NCI-H187 treated with DMSO at 0.1 percent for 48 hours (cell line): ENCODE data around the gene GATA6.
"Not testable (repeated sequence)": the region's sequence is repeated elsewhere in the genome, so short reads cannot be mapped to it uniquely, and the experiment has no call there.

Experiments used
- DNase-seq: peaks from one replicate; lab custom pipeline; 2025; lab: John Stamatoyannopoulos, UW

GATA6 gene

GRCh38 chr18:22204996-22205395 is 35.6 kb downstream of the GATA6 start:
- no peak for DNase-seq

- no peak for DNase-seq
Observed at GRCh38 chr18:22207021-22207758, 37.8 kb downstream of the GATA6 start.

DNA sequence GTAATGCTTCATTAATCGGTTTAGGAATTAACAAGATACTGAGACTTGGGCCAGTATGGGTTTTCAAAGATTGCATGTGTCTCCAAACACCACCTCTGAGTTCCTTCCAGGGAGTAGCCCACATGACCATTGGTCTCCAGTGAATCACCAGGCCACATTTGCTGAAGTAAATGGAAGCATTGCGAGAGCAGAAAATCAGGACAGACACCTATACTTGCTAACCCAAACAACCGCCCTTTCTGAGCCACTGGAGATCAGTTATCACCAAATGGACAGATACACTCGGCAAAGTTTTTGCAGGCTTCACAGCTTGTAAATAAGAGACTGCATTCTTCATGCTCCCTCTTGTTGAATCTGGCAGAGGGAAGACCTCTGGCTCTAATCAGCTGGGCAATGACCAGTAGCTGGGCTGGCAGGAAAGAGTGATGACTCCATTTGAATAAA is 40.9 kb downstream of the GATA6 start:
- DNase-seq: no peak

- no peak for DNase-seq
Observed at GRCh38 chr18:22211657-22212056, 42.3 kb downstream of the GATA6 start.

- no peak for DNase-seq
Observed at GRCh38 chr18:22213333-22213973, 44.1 kb downstream of the GATA6 start.

DNA sequence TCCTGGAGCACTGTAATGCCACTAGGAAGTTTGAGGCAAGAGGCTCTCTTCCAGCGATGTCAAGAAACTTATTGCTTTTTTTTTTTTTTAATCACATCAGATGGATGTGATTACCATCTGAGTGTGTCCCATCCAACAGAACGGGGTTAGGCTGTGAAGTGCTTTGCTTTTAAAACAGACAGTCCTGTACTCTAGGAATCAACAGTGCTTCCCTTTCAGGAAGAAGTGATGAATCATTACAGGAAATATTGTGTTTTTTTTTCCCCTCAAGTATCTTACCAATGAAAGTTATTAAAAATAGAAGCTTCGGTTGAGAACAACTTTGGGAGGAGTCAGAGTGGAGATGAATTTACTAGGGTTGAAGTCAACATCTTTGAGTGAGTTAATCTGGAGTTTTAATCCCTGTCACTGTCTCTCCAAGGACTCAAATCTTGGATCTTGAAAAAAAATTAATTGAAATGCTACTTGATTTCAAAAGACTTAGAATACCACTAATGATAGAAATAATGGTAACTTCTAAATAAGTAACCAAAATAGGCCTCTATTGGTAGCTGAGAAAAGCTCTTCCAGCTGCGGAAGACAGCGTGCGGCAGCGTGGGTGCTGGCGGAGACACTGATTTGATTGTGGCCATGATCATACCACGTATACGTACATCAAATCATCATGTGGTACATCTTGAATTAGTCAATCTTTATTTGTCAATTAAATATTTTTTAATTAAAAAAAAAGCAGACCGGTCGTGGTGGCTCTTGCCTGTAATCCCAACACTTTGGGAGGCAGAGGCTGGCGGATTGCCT is 45.5 kb downstream of the GATA6 start:
- no peak for DNase-seq

DNA sequence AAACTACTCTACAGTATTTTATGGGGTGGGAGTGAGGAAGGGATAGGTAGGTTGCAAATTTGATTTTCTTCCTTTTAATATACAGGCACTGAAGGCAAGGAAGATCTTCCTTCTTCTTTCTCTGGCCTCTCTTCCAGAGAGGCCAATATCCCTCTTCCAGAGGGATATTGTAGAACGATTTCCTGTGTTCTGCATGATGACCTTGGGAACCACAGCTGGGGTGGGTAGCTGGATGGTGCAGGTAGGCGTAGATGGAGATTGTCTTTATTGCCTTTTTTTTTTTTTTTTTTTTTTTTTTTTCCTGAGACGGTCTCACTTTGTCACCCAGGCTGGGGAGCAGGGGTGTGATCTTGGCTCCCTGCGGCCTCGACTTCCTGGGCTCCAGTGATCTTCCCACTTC is 49.4 kb downstream of the GATA6 start:
- DNase-seq: no peak

GRCh38 chr18:22219568-22220355 is 50.4 kb downstream of the GATA6 start:
- no peak for DNase-seq

GRCh38 chr18:22220585-22220984 is 51.2 kb downstream of the GATA6 start:
- not testable (repeated sequence) for DNase-seq

DNA sequence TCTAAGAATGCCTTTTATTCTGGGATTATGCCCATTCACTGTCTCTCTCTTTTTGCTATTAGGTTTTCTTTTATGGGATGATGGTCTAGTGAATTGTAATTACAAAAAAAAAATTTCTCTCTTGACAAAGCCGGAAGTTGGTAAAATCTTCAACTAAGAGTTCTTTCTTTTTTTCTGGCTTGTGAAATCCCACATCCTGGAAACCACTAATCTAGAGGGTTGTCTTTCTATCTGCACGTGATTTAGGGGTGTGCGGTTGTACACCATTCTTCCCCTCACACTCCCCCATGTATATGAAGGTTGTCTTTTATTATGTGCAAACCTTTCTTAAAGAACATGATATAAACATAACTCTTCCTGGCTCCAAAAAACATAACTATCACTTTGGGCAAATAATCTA is 52.0 kb downstream of the GATA6 start:
- DNase-seq: no peak

DNA sequence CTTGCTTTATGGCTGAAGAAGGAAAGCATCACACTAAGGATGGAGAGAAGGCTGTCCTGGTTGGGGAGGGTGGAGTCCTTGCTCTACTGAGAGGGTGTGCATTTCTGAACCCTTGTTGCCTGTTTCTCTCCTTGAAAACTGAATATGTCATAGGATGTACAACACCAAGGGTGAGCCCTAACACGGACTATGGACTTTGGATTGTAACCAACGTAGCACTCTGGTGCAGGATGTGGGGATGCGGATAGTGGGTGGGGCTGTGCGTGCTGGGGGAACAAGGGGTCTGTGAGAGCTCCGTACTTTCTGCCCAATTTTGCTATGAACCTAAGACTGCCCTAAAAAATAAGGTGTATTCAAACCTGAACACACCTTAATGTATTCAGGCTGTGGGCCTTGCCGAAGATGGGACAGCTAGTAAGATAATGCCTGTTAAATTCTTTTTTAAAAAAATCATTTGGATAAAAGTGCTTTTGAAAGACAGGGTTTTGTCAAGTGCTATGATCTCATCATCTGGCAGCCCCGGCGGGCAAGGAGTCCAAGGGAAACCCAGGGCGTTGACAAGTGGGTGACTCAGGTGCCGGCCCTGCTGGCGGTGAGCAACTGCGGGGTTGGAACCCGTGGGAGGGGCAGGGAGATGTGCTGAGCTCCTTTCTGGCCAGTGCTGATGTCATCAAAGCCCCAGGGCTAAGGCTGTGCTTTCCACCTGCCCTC is 54.0 kb downstream of the GATA6 start:
- no peak for DNase-seq

DNA sequence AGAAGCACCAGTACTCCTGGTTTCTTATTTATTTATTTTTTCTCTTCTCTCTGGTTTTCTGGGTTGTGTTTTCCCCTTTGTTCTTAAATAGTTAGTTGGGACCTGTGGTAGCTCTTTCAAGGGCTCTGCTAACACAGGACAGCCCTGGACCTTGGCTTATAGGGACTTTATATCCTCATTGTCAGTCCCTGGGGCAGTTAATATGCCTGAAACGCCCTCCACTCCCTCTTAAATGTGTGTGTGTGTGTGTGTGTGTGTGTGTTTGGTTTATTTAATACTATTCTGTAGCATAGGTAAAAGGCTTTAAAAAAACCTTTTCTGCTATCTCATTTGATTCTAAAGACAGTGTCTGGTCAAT is 54.6 kb downstream of the GATA6 start:
- DNase-seq: no peak

GRCh38 chr18:22224339-22224738 is 55.0 kb downstream of the GATA6 start:
- no peak for DNase-seq

DNA sequence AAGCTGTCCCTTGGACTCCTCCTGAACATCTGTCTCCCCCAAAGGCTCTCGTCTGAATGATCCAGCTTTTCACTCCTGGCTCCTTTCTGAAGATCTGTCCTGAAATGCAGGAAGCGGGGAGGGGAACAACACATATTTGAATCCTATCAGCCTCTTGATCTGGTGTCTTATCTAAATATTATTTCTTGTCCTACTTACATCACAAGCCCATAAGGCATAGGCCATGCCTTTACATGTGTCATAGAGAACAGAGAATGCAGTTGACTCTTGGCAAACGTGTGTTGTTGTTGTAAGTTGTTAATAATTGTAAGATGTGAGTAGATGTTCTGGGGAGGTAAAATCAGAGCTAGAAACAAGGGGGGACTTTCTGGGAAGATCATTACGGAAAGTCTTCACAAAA is 57.4 kb downstream of the GATA6 start:
- DNase-seq: no peak

- no peak for DNase-seq
Observed at GRCh38 chr18:22228976-22229375, 59.6 kb downstream of the GATA6 start.

- DNase-seq: no peak
Observed at GRCh38 chr18:22229456-22230124, 60.2 kb downstream of the GATA6 start.

- DNase-seq: no peak
Observed at GRCh38 chr18:22230471-22230945, 61.1 kb downstream of the GATA6 start.

DNA sequence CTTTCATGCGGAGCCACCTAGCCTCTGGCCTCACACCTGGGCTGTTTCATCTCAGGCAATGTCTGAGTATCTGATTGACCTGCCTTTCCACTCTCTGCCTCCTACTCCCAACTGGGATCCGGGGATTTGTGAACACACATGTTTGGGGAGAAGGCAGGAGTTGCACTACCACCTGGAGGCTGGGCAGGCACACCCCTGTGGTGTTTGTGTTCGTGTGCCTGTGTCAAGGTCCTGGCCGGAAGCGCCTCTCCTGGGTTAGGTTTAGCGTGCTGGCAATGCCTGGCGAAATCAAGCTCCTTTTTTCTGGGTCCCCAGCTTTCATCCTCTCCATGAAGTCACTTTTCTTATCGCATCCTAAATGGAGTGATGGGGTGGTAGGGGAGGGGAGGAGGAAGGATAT is 63.9 kb downstream of the GATA6 start:
- no peak for DNase-seq

DNA sequence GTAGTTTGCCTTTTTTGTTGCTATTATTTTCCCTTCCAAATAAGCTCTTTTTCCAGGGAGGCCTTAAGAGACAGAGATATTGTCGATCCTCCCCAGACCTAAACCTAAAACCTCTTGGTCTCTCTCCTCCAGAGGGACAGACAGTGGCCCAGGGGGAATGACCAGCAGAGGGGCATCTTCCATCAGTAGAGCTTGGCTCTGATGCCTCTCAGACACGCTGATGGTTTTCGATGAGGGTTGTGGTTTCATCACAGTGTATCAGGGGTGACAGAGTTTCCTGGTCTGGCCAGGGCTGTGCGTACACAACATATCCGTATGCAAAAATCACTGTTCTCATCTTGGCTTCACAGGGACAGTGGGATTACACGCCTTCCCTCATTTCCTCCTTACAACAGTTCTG is 68.6 kb downstream of the GATA6 start:
- DNase-seq: no peak

- no peak for DNase-seq
Observed at GRCh38 chr18:22238681-22239080, 69.3 kb downstream of the GATA6 start.

GRCh38 chr18:22241921-22242361 is 72.6 kb downstream of the GATA6 start:
- no peak for DNase-seq
